Glomerular visceral epithelial cell (primary cell): ENCODE measurements around the gene APH1B.
"Not testable (repeated sequence)": the region's sequence is repeated elsewhere in the genome, so short reads cannot be mapped to it uniquely, and the experiment has no call there.

Source experiments
- DNase-seq: peaks from one replicate; pipeline ENCODE4 v3.0.0-alpha.2; 2016; ENCODE audit errors: extremely low spot score

Gene APH1B

DNA sequence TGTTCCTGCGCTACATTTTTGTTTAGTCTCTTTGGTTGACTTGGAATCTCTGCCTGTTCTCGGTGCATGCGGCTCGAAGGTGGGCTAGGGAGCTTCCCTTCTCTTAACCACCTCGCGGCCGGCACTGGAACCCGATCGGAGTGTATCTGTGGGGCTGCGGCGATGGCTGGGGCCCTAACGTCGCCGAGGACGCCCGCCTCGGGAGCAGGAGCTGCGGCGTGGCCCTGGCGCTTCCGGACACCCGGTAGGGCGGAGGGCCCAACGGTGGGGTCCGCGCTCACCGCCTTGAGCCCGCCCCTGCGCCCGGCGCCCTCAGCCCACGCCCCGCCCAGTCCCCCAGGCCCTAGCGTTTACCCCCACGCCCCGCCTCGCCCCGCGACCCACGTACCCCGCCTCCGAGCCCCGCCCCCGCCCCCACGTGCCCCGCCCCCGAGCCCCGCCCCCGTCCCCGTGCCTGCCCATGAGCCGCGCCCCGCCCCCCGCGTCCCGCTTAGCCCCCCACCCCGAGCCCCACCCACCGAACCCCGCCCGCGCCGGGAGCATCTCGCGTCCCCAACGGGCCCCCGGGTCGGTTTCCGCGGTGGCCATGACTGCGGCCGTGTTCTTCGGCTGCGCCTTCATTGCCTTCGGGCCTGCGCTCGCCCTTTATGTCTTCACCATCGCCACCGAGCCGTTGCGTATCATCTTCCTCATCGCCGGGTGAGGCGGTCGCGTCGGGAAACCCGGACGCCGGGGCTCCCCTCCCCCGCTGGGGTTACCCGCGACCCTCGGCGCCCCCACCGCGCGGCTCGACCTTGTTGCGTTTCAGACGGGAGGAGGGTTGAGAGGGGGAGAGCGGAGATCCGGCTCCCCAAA lies at the start of gene APH1B:
TSS of gene APH1B (plus strand) at position 568 of the 855 bp plus-strand sequence. CDS start at position 587, 19 bp downstream.
- peak; percentile 87 for DNase-seq

DNA sequence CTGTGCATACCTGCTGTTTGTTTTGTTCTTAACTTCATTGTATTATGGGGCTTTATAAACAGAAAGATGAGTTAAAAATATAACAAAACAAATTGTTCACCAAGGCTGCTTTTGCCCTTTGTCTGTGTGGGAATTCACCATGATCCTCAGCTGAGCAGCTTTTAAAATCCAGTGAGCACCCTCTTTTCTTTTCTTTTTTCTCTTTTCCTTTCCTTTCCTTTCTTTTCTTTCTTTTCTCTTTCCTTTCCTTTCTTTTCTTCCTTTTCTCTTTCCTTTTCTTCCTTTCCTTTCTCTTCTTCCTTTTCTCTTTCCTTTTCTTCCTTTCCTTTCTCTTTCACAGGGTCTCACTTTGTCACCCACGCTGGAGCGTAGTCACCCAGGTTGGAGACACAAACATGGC lies 49.7 kb upstream of the APH1B start:
- DNase-seq, result no peak

DNA sequence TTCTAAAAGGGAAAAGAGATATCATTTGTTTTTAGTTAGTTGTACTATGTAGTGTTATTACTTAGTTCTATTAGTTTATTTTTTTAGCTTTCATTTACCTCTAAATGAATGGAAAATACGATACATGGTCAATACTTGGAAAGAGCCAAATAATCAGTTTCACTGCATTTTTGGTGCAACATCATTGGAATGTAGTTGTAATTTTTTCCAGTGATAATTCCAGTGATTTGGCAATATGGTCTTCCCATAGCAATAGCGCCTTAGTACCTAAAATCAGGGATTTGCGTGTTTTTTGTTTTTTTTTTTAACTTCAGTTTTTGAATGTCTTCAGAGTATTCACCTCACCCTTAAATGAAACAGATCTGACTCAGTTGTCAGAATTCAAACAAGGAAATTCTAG lies 46.2 kb upstream of the APH1B start:
- DNase-seq, result no peak

DNA sequence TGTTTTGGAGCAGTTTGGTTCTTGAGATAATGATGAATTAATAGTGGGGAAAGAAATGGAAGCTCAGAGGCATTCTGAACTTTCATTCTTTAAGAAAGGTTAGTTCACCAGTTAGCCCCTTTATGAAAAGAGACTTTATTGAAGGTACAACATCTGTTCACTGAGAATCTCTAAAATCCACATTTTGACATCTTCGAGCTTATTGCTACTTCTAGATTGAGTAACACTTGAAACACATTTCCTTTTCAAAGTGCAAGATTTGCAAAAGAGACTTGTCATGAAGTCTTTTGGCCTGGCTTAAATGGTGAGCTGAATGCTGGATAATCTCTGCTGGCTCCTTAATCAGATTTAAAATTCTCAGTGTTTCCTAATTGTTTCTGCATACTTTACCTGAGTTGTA lies 45.7 kb upstream of the APH1B start:
- no peak for DNase-seq

DNA sequence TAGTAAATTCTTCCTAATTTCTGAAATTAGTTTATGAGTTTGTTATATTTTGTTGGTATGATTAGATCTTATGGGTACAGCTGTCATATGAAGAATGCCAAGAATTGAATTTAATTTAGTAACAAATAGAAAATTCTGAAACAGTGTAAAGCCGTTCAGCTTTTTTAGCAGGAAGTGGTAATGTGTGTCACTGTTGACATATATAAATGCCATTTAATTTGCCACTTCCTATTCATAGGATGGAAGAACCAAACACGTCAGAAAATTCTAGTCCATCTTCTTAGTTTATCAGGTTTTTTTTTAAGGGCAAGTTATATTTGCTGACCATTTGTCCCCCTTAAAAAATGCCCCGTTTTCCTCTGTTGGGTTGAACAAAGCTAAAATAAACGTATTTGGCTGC lies 45.0 kb upstream of the APH1B start:
- DNase-seq, result no peak

DNA sequence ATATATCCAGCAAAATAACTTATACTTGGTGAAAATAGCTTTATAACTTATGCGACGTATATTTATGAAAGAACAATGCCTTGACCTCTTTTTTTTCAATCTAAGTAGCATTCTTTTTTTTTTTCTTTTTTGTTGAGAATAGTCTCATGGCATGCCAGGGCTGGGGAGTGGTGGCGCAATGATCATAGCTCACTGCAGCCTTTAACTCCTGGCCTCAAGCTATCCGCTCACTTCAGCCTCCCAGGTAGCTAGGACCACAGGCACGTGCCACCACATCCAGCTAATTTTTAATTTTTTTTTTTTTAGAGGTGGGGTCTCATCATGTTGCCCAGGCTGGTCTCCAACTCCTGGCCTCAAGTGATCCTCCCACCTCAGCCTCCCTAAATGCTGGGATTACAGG lies 44.5 kb upstream of the APH1B start:
- DNase-seq, result no peak

DNA sequence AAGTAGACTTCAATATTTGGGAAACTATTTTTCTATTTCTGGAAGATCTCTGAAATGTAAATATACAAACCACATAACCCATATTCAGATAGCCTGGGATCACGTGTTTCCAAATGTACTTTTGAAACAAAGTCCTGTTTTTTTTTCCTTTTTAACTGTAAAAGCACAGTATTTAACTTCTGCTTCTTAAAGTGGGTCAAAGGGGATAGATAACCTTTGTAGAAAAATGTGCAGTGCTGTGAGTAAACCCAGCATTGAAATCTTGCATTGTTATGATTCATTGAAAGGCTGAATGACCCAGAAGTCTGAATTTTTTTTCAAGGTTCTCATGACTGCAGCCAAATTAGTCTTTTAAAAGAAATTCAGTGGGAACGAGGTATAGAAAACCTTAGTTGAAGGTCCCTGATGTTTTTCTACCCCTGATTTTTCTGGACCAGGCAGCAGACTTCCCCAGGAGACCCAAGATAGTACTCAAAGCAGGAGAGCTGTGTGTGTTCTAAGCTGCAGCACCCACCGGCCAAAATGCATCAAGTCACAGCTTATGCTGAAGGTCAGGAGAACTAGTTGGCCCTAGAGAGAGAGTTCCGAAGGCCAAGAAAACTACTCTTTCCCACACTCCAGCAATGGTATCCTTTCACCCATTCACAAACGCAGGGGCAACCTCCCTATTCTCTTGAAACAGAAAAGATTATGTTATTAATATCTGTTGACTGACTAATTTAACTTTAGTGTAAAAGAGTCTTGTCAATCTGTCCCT lies 43.6 kb upstream of the APH1B start:
- peak; percentile 35 for DNase-seq

DNA sequence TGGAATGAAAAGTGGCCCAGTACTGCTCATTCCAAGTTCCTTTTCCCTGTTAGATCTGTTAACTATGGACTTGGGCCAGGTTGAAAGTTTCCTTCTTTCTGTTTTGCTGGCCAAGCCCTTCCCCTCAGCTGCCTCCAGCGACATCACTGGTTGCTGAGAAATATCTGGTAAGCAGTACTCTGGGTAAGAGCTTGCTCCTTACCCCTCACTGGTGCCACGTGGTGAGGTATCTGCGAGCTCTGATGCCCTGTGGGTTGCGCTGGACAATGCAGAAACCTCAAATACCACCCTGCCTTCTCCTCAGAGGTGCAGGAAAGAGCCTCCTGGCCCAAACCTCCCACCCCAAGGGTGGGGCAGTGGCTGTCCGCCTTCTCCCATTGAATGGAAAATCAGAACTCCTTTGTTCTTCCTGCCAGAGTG lies 42.9 kb upstream of the APH1B start:
- peak; percentile 55 for DNase-seq

DNA sequence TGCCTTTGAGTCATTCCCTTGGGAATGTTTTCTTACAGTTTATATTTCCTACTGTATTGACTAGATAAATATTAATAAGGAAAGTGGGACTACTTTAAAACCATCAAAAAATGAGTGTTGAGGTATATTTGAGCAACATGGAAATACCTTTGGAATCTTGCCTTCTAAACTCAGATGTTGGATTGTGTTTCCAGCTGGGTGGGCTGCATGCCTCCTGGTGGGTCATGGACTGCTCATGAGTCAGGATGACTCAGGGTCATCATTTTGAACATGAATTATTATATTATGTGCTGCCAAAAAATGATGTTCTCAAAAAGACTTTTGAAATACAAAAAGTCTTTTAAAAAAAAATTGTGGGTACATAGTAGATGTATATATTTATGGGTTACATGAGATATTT lies 41.1 kb upstream of the APH1B start:
- peak; percentile 68 for DNase-seq

DNA sequence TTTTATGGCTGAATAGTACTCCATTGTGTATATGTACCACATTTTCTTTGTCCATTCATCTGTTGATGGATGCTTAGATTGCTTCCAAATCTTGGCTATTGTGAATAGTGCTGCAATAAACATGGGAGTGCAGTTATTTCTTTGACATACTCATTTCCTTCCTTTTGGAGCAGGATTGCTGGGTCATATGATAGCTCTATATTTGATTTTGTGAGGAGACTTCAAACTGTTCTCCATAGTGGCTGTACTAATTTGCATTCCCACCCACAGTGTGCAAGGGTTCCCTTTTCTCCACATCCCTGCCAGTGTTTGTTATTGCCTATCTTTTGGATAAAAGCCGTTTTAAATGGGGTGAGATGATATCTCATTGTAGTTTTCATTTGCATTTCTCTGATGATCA lies 40.3 kb upstream of the APH1B start:
- DNase-seq, result not testable (repeated sequence)

DNA sequence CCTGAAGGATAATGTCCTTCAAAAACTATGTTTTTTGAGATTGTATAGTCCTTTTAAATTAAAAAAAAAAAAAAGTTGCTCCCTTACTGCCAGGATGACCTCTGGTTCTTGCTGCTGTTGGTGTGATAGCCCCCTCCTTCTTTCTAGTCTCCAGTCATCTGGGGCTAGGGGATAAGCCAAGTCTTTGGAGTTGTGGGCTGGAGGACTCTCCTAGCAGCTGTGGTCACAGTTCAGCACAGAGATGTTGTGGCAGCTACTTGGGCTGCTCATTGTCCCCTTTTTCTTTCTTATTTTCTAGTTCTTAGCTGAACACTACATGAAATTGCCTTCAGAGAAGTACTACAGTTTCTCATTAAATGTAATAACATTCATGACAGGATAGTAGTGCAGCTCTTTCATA lies 39.2 kb upstream of the APH1B start:
- DNase-seq, result no peak

DNA sequence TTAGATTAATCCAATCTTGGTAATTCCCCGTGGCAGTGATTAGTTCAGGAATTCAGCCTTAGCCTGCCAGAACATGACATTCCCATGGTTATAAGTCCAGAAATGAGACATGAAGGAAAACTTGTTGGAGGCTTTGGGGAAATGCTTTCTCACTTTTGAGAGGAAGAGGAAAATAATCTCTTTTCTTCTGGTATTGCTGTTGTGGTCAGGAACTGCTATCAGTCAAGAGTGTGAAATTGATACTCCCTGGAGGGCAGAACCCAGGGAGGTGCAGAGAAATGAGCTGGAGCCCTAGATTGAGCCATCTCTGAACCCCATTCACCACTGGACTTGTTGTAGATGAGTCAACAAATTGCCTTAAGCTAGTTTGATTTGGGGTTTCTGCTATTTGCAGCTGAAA lies 38.6 kb upstream of the APH1B start:
- peak; percentile 64 for DNase-seq

DNA sequence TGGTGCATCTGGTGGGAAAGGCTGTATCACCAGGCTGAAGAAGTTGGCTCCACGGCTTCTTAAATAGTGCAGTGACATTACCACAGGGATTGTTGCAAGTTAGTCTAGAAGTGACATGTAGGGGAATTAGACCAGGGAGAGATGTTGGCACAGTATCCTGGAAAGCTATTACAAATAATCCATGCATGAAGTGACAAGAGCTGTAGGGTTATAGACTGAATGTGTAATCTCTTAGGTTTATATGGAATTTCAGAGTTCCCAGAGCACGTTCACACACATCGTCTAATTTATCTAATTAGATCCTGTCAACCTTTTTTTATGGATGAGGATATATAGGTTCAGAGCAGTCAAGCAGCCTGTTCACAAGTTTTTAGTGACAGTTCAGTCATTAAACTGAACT lies 37.3 kb upstream of the APH1B start:
- peak; percentile 32 for DNase-seq

DNA sequence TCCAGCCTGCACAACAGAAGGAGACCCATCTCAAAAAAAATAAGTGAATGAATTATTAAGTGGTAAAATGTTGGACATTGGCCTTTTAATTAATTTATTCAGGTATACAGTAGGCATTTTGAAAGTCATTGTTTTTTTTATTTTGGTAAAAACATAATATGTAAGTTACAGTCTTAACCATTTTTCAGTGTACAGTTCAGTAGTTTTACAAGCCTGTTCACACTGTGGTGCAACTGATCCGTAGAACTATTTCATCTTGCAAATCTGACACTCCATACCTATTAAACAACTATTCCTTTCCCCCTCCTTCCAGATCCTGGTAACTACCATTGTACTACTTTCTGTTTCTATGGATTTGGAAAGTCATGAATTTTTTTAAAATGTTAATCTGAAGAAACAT lies 36.1 kb upstream of the APH1B start:
- DNase-seq, result no peak

DNA sequence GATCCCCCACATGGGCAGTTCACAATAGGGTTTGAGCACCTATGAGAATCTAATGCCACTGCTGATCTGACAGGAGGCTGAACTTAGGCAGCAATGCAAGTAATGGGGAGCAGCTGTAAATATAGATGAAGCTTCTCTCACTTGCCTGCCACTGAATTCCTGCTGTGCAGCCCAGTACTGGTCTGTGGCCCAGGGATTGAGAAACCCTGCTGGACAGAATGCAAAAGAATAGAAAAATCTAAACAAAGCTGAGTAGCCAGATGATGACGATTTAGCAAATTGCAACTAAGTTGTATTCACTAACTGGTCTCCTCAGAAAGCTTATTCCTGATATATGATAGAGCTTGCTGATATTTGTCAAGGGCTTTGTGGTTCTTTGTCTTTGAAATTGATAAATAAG lies 34.3 kb upstream of the APH1B start:
- DNase-seq, result no peak

DNA sequence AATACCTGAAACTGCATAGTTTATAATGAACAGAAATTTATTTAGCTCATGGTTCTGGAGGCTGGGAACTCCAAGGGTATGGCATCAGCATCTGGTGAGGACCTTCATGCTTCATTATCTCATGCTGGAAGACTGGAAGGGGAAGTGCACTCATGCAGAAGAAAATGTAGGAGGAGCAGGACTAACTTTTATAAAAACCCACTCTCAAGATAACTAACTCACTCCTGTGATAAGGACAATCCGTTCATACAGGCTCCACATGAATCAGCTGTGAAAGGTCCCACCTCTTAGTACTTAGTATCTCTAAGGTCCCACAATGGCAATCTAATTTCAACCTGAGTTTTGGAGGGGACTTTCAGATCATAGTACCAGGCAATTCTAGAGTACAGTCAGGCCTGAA lies 33.6 kb upstream of the APH1B start:
- DNase-seq, result no peak

DNA sequence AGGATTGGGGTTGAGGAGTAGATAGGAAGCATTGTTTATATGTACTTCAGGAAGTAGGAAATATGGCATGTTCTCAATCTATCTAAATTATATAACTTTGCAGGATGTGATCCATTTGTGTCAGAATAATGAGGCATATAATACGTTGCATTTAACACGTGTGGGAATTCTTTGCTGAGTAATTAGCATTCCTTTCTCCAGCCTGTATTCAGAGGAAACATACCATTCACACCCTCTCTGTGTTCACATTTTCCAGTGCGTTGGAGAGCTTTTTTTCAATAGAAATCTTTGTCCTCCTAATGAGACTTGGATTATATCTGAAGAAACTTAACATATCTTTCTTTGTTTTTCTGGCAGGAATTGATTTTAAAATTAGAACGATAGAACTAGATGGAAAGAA lies 33.0 kb upstream of the APH1B start:
- peak; percentile 38 for DNase-seq

DNA sequence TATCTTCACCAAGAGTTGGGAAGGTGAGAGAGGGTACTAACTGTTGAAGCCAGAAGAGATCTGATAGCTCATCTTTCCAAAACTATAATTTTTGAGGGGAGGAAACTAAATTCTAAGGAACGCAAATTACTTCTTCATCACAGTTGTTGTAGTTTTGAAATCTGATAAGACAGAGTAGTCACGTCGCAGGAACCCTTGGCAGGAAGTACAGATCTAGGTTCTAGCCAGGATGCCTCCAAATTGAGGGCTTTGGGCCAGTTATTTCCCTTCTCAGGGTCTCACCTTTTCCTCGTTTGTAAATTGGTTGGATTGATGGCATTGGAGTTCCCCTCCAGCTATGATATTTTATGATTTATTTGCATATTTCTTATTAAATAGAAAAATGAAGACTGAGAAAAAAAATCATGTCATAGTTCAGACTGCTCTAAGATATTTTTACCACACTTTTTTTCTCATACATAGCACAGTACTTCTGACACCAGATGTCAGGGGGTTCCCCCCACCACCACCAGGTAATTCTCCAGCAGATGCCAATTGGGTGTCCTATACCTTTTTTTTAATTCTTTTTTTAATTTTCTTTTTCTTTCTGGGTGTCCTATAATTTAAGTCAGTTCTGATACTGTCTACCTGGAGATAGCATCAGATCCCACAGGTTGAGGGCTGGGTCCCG lies 32.3 kb upstream of the APH1B start:
- DNase-seq, result no peak

DNA sequence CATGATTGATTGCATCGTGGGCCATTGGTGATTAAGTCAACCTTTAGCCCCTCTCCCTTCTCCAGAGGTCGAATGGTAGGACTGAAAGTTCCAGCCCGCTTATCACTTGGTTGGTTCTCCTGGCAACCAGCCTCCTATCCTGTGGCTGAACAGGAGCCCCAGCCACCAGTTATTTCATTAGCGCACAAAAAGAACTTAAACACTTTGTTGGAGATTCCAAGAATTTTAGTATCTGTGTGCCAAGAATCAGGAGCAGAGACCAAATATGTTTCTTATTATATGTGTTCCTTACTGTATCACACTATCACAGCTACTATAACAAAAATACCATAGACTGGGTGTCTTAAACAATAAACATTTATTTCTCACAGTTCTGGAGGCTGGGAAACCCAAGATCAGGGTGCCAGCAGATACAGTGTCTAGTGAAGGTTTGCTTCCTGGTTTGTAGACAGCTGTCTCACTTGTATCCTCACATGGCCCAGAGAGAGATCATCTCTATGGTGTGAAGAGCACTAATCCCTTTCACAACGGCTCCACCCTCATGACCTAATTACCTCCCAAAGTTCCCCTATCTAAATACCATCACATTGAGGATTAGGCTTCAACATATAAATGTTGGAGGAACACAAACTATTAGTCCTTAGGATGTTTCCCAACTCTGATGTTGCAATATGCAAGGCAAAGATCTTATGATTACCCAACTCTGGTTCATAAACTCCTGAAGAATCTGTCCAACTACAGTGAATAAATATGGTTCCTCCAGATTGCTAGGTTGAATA lies 30.5 kb upstream of the APH1B start:
- peak; percentile 44 for DNase-seq

DNA sequence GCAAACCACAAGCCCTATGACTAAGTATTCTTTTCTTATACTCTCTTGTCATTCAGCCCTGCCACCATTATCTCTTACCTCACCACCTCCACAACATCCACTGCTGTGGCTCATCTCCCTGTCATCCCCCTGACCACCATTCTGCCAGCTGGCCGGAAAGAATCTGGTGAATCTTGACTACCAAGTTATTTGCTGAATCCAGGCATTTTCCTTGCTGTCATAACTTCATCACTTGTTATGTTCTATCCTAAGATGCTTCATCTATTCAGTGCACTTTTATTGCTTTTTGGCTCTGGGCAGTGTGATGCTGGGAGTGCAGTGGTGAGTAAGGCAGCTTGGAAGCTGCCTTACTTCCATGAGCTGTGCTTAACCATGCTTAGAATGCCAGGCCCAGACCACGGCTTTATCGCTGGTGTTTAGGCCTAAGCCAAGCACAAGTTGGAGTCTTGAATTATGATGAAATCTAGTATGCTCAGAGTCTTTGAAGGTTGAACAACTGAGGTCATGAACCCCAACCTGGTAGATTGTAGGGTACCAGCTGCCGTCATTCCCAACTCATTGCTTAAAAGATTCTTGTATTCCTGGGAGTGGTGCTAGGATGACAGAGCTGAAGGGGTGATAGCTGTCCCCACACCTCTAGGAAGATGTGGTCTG lies 27.0 kb upstream of the APH1B start:
- peak; percentile 96 for DNase-seq

DNA sequence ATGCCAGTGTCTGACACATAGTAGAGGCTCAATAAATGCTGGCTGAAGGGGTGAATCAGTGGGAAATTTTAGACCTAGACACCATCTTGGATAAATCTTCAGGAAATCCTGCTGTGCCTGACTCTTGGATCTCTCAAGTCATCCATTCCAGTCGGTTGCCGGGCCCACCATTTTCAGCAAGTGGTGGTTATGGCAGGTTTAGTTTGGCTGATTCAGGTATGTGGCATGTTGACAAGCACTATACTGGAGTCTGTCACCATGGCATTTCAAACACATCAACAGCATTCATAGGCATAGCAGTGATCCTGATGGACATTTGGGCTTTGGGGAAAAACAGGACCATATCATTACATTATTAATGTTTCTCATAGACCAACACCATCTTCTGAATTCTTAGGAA lies 25.7 kb upstream of the APH1B start:
- DNase-seq, result peak; percentile 28
